Activated CD8-positive, alpha-beta memory T cell treated with anti-CD3 and anti-CD28 coated beads, Interleukin-2, amount 50 U/mL, for 1 hour (primary cell): ENCODE measurements around the gene SPEM3.
"Not testable (repeated sequence)": the region's sequence is repeated elsewhere in the genome, so short reads cannot be mapped to it uniquely, and the experiment has no call there.

ENCODE experiments used
- DNase-seq: peaks from one replicate; pipeline ENCODE4 v3.0.0-alpha.2; 2020; ENCODE audit errors: extremely low read depth

The SPEM3 gene

GRCh38 chr17:7442142-7442541, 13.5 kb downstream of the SPEM3 start:
- no peak for DNase-seq

DNA sequence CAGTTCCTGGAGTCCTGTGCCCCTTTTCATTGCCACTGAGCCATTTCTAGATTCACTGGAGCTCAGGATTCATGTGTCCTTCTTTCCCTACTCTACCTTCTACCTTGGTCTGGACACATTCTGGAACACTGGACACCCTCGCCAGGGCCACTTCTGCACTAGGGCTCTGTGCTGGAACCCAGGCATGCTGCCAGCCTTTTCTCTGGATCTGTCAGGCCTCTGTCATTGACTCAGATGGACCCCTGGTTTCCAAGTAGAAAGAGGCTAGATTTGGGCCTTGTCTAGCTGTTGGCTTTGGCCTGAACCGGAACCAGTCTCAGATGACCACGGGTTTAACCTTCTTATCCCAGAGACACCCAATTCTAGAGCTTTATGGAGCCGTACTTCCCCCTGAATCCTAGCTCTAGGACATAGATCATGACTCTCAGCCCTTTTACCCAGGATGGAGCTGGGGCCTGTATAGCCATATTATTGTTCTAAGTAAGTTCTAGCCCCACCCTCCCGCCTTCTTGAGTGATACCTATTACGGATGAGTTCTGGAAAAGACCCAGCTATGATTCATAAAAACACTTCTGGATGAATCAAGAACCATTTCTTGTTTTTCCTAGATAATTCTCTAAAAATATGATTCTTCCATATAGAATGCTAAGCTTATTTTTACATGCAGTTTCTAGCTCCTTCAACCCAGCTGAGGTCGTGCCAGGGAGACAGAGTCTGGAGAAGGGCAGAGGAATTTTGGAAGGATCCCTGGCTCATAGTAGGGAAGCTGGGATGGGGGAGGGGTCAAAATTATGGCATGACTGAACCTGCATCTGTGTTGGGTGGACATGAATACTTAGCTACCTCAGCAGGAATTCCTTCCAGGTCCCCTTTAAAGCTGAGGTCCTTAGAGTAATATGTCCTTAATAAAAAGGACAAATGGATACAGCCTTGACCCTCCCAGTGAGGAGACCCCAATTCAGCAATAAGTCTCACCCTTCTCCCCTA, 15.1 kb downstream of the SPEM3 start:
- DNase-seq = no peak

- DNase-seq = no peak
Measured at GRCh38 chr17:7444682-7445618, 16.3 kb downstream of the SPEM3 start, which contains the start of gene CHRNB1. Gene CHRNB1, plus strand, starts transcription at chr17:7445061. Its CDS starts 67 bp downstream, at chr17:7445128.

DNA sequence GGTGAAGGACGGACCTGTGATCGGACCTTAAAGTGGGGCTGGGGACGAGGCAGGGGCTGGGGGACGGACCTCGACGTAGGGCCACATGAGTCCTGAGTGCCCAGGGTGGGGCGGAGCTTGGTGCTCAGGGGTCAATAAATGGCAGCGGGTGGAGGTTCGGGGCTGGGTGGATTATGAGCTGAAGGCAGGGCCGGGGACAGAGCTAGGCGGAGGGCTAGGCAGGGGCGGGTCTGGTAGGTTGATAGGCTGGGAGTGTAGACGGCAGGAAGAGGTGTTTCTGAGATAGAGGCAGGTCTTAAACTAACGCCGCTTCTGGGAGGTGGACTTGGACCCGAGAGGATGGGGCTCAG, 16.9 kb downstream of the SPEM3 start:
- no peak for DNase-seq

- DNase-seq = no peak
Measured at GRCh38 chr17:7448461-7448860, 19.8 kb downstream of the SPEM3 start.

- no peak for DNase-seq
Measured at GRCh38 chr17:7459961-7460545, 31.4 kb downstream of the SPEM3 start.

GRCh38 chr17:7460850-7461660, 32.4 kb downstream of the SPEM3 start:
- DNase-seq = no peak

DNA sequence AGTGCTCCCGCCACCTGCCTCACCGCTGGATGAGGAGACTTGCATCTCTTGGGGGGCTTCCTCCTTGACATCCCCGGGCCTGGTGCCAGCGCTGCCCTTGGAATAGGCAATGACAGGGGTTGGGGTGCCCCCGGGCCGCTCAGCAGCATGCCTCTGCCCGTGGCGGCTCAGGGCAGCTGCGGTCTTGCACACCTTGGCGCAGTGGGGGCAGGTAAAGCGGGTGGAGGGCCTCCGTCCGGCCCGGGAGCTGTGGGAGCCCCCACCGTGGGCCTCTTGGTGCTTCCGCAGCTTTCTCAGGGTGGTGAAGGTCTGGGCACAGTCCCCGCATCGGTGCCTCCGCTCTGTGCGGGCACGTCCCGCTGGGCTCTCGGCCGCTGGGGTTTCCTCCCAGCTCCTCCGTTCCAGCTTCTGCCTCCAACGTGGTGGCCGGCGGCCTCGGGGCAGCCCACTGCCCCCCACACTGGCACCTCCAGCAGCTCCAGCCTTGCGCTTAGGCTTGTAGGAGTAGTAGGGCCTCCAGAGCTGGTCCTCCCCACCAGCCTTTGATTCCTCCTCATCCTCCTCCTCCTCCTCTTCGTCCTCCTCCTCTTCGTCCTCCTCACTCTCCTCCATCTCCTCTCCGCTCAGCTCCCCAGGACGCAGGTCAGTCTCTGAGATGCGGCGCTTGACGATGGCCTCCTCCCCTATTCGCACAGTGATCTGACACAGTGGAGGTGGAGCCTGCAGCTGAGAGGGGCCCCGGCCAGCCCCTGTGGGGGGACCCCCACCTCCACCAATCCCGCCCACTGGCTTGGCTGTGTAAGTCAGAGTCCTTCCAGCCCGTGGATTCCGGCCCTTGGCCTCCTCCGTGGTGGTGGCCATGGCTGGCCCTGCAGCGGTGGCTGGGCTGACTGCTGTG, 34.1 kb downstream of the SPEM3 start:
- DNase-seq = no peak

- no peak for DNase-seq
Measured at GRCh38 chr17:7463372-7463846, 34.8 kb downstream of the SPEM3 start.

DNA sequence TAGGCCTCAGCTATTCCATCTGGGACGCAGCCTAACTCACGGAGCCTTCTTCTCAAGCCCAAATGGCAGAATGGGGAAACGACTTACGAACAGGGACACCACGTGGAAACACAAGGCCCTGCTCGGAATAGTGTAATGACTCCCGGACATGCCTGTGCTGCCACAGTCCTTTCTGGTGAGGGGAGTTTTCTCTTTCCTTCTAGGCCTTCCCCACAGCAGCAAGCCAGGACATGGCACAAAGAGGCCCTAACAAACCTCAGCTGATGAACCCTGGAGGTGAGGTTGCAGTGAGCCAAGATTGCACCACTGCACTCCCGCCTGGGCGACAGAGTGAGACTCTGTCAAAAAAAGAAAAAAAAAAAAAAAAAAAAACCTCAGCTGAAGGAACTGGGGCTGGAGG, 35.4 kb downstream of the SPEM3 start:
- no peak for DNase-seq

DNA sequence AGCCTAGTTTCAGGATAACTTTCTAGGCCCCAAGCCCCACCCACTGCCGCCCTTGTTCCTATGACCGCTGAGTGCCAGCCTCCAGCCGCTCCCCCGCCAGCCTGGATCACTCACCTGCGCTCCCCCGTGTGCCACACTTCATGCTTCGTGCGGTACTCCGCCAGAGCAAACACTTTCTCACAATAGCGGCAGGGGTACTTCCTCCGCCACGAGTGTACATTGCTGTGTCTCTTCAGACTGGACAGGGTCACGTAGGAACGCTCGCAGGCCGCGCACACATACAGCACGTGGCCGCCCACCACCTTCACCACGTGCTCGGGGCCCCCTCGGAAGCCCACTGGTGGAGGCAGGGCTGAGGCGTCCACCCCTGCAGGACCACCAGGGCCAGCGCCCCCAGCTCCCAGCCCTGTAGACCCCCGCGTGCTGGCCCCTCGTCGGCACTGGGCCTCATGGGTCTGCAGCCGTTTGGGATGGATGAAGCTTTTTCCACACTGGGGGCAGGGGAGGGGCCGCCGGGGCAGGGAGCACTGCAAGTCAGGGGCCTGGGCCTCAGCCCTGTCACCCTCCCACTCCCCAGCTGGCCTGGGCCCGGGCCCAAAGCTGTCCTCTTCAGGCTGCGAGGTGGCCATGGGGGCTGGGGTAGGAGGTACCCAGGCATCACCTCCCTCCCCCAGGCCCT, 37.1 kb downstream of the SPEM3 start:
- DNase-seq = no peak

- DNase-seq = no peak
Measured at GRCh38 chr17:7466318-7466638, 37.6 kb downstream of the SPEM3 start.

DNA sequence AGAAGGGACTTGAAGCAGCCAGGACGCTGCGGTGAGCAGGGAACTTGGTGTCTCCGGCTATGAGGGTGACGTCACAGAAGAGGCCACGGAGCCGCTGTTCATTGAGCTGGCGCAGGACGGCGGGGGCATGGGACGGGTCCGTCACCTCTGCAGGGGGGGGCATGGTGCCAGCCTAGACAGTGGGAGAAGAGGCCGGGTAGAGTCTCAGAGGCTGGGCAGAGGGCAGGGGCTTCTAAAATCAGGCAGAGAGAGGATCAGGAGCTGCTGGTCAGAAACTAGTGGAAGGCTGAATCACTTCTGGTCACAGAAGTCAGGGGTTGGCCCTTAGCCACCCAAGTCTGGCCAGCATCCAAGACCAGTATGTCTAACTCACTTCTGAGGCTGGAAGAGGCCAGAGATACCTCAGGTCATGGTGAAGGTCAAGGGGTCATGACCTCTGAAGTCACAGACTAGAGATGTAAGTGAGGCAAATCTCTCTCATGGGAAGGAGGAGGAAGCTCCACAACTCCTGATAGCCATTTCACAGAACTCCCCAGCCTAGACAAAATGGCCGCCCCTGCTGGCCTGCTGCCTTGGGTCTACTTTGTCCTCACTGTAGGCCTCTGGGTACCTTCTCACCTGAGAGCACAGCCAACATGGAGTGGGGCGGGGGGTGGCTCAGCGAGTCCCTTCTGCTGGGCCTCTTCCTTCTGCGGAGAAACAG, 38.1 kb downstream of the SPEM3 start:
- no peak for DNase-seq

GRCh38 chr17:7467498-7467897, 38.8 kb downstream of the SPEM3 start:
- no peak for DNase-seq

GRCh38 chr17:7468290-7468689, 39.6 kb downstream of the SPEM3 start:
- DNase-seq = no peak

- DNase-seq = no peak
Measured at GRCh38 chr17:7468804-7469389, 40.2 kb downstream of the SPEM3 start.

- DNase-seq = not testable (repeated sequence)
Measured at GRCh38 chr17:7469843-7470242, 41.2 kb downstream of the SPEM3 start.

DNA sequence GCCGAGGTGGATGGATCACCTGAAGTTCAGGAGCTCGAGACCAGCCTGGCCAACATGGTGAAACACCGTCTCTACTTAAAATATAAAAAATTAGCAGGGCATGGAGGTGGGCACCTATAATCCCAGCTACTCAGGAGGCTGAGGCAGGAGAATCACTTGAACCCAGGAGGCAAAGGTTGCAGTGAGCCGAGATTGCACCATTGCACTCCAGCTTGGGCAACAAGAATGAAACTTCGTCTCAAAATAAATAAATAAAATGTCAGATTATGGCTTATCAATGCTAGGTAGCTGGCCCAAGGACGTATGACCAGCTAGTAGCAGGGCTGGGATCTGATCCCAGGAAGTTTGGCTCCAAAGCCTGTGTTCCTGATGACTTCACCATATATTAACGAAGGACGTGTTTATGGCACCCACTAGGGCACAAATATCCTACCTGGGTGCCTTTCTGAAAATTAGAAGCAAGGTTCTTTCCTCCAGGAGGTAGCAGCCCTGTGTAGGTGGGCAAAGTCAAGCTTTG, 41.9 kb downstream of the SPEM3 start:
- DNase-seq = not testable (repeated sequence)
